ENCODE data around the gene WDR73. TPM values are rescaled to one million over a fixed set of nuclear protein-coding genes. Genes with fewer than 3 reads are reported as not detected.

The WDR73 gene
- polyA plus RNA-seq, 3 donors, result 39.2 to 56.1 (median 42.1) TPM

DNA sequence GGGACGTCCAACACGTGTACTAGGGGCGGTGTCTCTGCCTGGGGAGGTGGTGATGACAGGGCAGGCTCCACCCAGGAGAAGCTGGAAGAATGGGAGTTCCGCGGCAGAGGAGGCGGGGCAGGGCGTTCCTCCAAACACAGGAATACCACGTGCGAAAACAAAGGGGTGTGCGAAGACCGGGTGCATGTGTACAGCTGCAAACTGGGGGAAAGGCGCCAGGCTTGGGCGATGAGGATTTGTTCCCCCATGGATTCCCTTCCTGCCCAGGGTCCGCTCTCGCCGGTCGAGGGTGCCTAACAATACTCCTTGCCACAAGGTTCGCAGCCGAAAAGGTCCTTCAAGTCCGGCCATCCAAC is 53.8 kb downstream of the WDR73 start:
- DNase-seq (ENCODE audit: extremely low read depth in 1 of 11, low read depth in 9 of 11, low spot score in 4 of 11), result peak in 7 of 11 donors; percentile 55 to 69 (median 63)

DNA sequence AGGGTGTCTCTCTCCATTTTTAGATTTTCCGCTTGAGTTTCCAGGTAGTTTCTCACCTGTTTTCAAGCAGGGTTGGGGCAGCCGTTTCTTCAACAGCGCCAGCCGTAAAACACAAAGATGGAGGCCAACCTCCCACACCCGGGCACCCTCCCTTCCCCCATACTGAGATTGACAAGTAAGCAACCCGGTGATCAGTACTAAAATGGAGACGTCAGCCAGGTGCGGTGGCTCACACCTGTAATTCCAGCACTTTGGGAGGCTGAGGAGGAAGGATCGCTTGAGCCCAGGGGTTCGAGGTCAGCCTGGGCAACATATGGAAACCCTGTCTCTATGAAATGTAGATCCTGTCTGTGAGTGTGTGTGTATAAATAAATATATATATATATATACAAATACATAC is 54.2 kb downstream of the WDR73 start:
- no peak for DNase-seq (ENCODE audit: extremely low read depth in 1 of 11, low read depth in 9 of 11, low spot score in 4 of 11)

DNA sequence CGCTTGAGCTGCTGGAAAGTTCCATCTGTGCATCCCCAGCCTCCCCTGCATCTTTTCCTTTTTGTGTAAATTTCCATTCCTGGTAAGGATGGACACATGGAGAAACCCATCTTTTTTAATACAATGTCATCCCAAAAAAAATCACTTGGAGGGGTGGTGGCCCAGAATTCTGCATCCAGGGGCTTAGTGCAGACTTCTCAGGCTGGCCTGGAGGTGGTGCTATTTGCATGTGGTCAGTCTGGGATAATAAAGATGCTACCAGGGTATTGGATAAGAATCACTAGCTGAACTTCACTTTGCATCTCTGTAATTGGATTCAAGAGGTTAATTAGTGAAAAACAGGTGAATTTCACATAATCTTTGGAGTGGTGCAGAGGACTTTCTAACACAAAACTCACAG is 55.1 kb downstream of the WDR73 start:
- DNase-seq (ENCODE audit: extremely low read depth in 1 of 11, low read depth in 9 of 11, low spot score in 4 of 11), result peak in 3 of 11 donors; percentile 28 to 38 (median 34)

DNA sequence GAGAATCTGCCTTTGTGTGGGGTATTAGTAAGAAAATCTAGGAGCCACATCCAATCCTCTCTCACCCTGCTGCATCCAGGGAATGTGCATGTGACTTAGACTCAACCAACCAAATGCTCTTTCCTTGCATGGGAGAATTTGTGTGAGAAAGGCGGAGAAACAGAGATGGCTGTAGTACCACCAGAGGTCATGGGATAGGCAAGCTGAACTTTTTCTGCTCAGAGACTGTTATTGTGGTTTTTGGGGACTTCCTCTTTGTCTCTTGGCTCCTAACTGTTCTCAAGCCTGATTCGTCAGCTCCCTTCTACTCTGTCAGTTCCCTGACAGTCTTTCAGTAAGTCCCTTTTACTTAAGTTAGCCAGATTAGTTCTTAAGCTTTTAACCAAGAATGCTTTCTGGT is 55.8 kb downstream of the WDR73 start:
- no peak for DNase-seq (ENCODE audit: extremely low read depth in 1 of 11, low read depth in 9 of 11, low spot score in 4 of 11)

DNA sequence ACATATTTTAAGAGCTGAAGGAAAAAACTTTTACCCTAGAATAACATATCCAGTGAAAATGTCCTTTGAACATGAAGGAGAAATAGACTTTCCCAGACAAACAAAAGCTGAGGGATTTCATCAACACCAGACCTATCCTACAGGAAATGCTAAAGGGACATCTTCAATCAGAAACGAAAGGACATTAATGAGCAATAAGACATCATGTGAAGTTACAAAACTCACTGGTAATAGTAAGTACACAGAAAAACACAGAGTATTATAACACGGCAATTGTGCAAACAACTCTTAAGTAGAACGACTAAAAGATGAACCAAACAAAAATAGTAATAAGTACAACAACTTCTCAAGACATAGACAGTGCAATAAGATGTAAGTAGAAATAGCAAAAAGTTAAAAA is 56.8 kb downstream of the WDR73 start:
- no peak for DNase-seq (ENCODE audit: extremely low read depth in 1 of 11, low read depth in 9 of 11, low spot score in 4 of 11)

DNA sequence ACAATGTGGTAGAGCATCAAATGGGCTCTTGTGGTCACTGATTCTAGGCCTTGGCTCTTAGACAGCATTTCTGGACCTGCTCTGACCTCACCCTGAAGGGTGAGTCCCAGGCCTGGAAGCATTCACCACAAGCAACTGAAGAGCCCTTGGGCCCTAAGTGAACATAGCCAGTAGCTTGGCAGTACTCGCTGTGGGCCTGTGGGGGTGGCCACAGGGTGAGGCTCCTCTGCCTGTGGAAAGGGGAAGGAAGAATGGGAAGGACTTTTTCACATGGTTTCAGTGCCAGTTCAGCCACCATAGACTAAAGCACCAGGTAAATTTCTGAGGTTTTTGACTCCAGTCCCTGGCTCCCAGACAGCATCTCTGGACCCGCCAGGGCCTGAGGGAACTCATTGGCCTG is 58.4 kb downstream of the WDR73 start:
- DNase-seq (ENCODE audit: extremely low read depth in 1 of 11, low read depth in 9 of 11, low spot score in 4 of 11), result no peak

DNA sequence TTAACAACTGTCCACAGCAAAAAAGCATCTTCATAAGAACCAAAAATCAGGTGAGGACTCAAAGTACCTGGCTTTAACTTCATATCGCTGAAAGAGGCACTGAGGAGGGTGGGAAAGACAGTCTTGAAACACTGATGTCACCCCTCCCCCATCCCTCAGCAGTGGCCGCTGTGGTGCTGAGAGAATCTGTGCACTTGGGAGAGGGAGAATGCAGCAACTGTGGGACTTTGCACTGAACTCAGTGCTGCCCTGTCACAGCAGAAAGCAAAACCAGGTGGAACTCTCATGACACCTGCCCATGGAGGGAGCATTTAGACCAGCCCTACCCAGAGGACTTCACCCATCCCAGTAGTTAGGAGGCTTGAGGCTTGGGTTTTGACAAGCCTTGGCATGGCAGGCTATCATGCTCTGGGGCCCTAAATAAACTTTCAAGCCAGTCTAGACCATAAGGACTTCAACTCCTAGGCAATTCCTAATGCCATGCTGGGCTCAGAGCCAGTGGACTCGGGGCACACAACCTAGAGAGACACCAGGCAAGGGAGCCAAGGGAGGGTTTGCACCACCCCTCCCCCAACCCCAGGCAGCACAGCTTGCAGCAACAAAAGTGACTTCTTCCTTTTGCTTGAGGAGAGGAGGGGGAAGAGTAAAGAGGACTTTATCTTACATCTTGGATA is 59.3 kb downstream of the WDR73 start:
- DNase-seq (ENCODE audit: extremely low read depth in 1 of 11, low read depth in 9 of 11, low spot score in 4 of 11), result no peak

DNA sequence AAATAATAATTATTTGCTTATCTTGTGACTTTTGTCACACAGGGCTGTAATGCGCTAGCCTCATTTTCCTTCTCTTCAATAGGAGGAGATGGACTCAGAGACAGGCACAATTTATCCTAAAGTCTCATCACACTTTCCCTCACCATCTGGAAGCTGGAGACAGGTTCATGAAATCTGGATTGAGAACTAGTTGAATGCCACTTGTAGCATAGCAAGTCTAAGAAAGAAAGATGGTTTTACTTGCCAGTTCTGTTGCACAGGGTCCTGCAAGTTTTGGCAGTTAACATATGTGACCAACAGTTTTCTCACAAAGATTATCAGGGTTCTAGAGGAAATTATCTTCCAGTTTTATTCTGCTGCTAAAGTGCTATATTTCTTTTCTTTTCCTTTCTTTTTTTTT is 62.3 kb downstream of the WDR73 start:
- DNase-seq (ENCODE audit: extremely low read depth in 1 of 11, low read depth in 9 of 11, low spot score in 4 of 11), result no peak

DNA sequence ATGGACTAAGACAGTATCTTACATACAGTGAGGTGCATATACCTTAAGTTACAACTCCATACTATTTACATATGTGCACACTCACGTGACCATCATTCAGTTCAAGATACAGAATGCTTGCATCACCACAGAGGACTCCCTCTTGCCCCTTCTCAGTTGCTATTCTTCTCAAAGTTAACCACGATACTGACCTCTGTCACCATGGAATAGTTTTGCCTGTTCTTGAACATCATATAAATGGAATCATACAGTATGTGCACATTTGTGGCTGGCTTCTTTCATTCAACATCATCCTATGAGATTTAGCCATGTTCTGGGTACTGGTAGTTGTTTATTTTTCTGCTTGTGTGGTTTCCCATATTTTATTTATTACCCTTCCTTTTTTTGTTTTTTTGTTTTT is 63.7 kb downstream of the WDR73 start:
- no peak for DNase-seq (ENCODE audit: extremely low read depth in 1 of 11, low read depth in 9 of 11, low spot score in 4 of 11)

Other genes starting within 250 kb of the WDR73 start
- 10 to 100 TPM; 28.3 to 30.9 (median 29.4) TPM for gene ZSCAN2, start 53.3 kb downstream of the WDR73 start, polyA plus RNA-seq (ENCODE audit: insufficient read length in 3 of 3)
- 1 to 10 TPM; 4.6 to 6.7 (median 5.3) TPM for gene NMB, start 3.9 kb upstream of the WDR73 start, polyA plus RNA-seq (ENCODE audit: insufficient read length in 3 of 3)
- 100 to 1,000 TPM; 233 to 301 (median 271) TPM for gene SEC11A, start 61.9 kb upstream of the WDR73 start, polyA plus RNA-seq (ENCODE audit: insufficient read length in 3 of 3)
- 10 to 100 TPM; 27.7 to 31.6 (median 31.4) TPM for gene ZNF592, start 94.3 kb upstream of the WDR73 start, polyA plus RNA-seq (ENCODE audit: insufficient read length in 3 of 3)
- 10 to 100 TPM; 17.4 to 27.1 (median 18.0) TPM for gene ALPK3, start 163.1 kb upstream of the WDR73 start, polyA plus RNA-seq (ENCODE audit: insufficient read length in 3 of 3)
- 10 to 100 TPM in 1 of 3 donors, 1 to 10 TPM in 2; 6.8 to 10.3 (median 7.2) TPM for gene SLC28A1, start 230.4 kb upstream of the WDR73 start, polyA plus RNA-seq (ENCODE audit: insufficient read length in 3 of 3)

All from renal cortex interstitium (tissue), 11 donors.